CD4-positive, alpha-beta memory T cell (primary cell): ENCODE data around the gene ALG5. TPM values are rescaled to one million over a fixed set of nuclear protein-coding genes. Genes with fewer than 3 reads are reported as not detected.
A peak's percentile ranks its signal among the peaks of the same experiment; 100 is the strongest.

ENCODE experiments used
- CTCF ChIA-PET: fragments of 350-600 bp; sonication (Branson Sonifier 250); formaldehyde crosslinking; loops from one replicate; lab custom pipeline; 2021; ENCODE audit warnings: inconsistent platforms; ENCODE audit not compliant: partially characterized antibody; lab: Charles Lee
- POLR2A ChIA-PET: fragments of 350-600 bp; sonication (Branson Sonifier 250); formaldehyde crosslinking; loops from one replicate; lab custom pipeline; 2021; ENCODE audit not compliant: partially characterized antibody; lab: Charles Lee
- DNase-seq, 5 donors: peaks; one replicate each; pipeline versions ENCODE4 v3.0.0 to v3.0.0-alpha.2; 2020 to 2022; ENCODE audit warnings: mixed read lengths in 1 of 5
- H3K27ac ChIP-seq: one replicate; pipeline ENCODE4 v1.7.0; 2013; ENCODE audit warnings: low read depth, low read length
- H3K27me3 ChIP-seq: 2 replicates; pipeline ENCODE4 v1.7.0; 2013; ENCODE audit warnings: mild to moderate bottlenecking, low read length, moderate library complexity; ENCODE audit not compliant: insufficient read depth
- H3K36me3 ChIP-seq: 2 replicates; pipeline ENCODE4 v1.7.0; 2013; ENCODE audit warnings: mild to moderate bottlenecking, low read length, moderate library complexity; ENCODE audit not compliant: insufficient read depth
- H3K4me1 ChIP-seq: 2 replicates; pipeline ENCODE4 v1.7.0; 2013; ENCODE audit warnings: mild to moderate bottlenecking, low read length, moderate library complexity; ENCODE audit not compliant: insufficient read depth
- H3K4me3 ChIP-seq, 2 donors: one replicate each; pipeline ENCODE4 v1.7.0; 2013; ENCODE audit warnings: low read length in 2 of 2, mild to moderate bottlenecking in 1 of 2
- H3K9me3 ChIP-seq, 2 donors: one replicate each; pipeline ENCODE4 v1.7.0; 2013; ENCODE audit warnings: low read length in 2 of 2, control low read depth in 1 of 2; ENCODE audit not compliant: control insufficient read depth in 1 of 2
- H3K27ac Mint-ChIP-seq, 7 donors: one replicate each; pipeline ENCODE4 v1.8.0; 2020 to 2021; ENCODE audit warnings: mixed read lengths in 7 of 7, mild to moderate bottlenecking in 6 of 7, inconsistent platforms in 3 of 7, moderate library complexity in 3 of 7
- H3K27me3 Mint-ChIP-seq, 2 donors: one replicate each; pipeline ENCODE4 v1.8.0; 2020 to 2021; ENCODE audit warnings: mixed read lengths in 2 of 2
- H3K36me3 Mint-ChIP-seq, 2 donors: one replicate each; pipeline ENCODE4 v1.8.0; 2020 to 2021; ENCODE audit warnings: mixed read lengths in 2 of 2, inconsistent platforms in 1 of 2, mild to moderate bottlenecking in 1 of 2
- H3K4me1 Mint-ChIP-seq, 4 donors: one replicate each; pipeline ENCODE4 v1.8.0; 2020 to 2021; ENCODE audit warnings: mixed read lengths in 4 of 4, mild to moderate bottlenecking in 1 of 4
- H3K4me3 Mint-ChIP-seq, 8 donors: one replicate each; pipeline ENCODE4 v1.8.0; 2020 to 2021; ENCODE audit warnings: mixed read lengths in 8 of 8, mild to moderate bottlenecking in 7 of 8, moderate library complexity in 6 of 8, inconsistent platforms in 3 of 8
- H3K9me3 Mint-ChIP-seq, 8 donors: one replicate each; pipeline ENCODE4 v1.8.0; 2020 to 2021; ENCODE audit warnings: mixed read lengths in 8 of 8, mild to moderate bottlenecking in 5 of 8, inconsistent platforms in 3 of 8, moderate library complexity in 1 of 8
- intact Hi-C: fragments of 100-400 bp; cut with micrococcal nuclease; formaldehyde crosslinking; loops from one replicate; pipeline ENCODE4 v1.15.1; 2023
- polyA plus RNA-seq, 2 donors: library from polyadenylated mRNA; unstranded; fragments of 300-500 nt; fragmentation: Illumina TruSeq; gene quantifications; one replicate each; pipeline ENCODE4 v1.2.3, GENCODE V29; 2021
- total RNA-seq, 2 experiments: library from RNA; stranded (reverse); gene quantifications; one replicate each; pipeline ENCODE4 v1.2.3, GENCODE V29; 2021

The ALG5 gene
- 10 to 100 TPM; 23.3 to 25.5 TPM for total RNA-seq
- polyA plus RNA-seq: 100 to 1,000 TPM in 1 of 2 donors, 10 to 100 TPM in 1; 74.4 to 116 TPM

DNA sequence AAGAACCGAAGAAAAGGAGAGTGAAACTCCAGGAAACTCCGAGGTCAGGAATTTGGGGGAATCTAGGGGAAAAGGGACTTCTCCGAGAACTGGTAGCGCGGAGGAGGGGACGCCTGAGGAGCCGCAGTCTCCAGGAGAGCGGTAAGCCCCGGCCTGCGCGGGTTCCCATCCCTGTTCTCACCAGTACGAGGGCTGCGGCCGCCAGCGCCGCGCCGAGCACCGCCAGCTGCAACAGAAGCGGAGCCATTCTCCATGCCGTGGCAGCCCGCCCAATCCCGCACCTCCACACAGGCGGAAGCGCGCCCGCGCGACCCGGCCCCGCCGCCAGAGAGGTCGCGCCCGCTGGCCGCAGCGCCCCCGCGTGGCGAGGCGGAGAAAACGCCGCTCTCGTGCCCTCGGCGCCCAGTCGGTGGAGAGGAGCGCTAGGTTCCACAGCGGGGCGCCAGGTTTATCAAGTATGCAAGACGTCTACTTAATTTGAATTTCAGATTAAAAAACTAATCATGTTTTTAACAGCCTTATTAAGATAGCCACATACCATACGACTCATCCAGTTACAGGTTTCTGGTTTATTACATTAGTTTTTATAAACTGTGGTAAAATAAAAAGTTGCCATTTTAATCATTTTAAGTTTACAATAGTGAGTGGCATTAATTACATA is at the start of gene ALG5:
TSS of gene ALG5 (minus strand) at position 287 of the 661 bp plus-strand sequence. CDS start at position 247, 40 bp downstream.
- H3K4me1 Mint-ChIP-seq: peaks cover 27 to 64% (median 38%) of the 10 kb centered on the region in 4 donors
- peaks cover 0 to 13% (median 0%) of the 10 kb centered on the region in 8 donors for H3K9me3 Mint-ChIP-seq
- H3K27me3 Mint-ChIP-seq: no peaks in the 10 kb centered on the region
- Histone ChIP-seq H3K9me3 (no peaks in the 10 kb centered on the region), H3K27ac (peak within 1 kb of the TSS; percentile 92), H3K4me3 (peak within 1 kb of the TSS; percentile 90 to 91), H3K4me1 (peaks cover 32% of the 10 kb centered on the region), H3K27me3 (no peaks in the 10 kb centered on the region), H3K36me3 (peaks cover 24% of the 10 kb centered on the region)
- POLR2A ChIA-PET: interaction anchor here (0.8 to 4.0 kb wide), 10 partner anchors 9 to 1350 kb away, joined by 3 to 49 read pairs (median 10); partner anchors contain the start of genes SUPT20H and UFM1
- H3K4me3 Mint-ChIP-seq: peak within 1 kb of the TSS; percentile 98 to 100 (median 100)
- DNase-seq: peak; percentile 93 to 97 (median 95)
- intact Hi-C loops: loop anchor here (1.0 kb wide), 1 partner anchor 653 kb away; the partner anchor contains the start of gene SPART
- CTCF ChIA-PET: interaction anchor here (0.6 to 2.6 kb wide), 9 partner anchors 10 to 653 kb away, joined by 3 to 10 read pairs (median 4); partner anchors contain the start of genes SPART and SUPT20H
- H3K36me3 Mint-ChIP-seq: peaks cover 15 to 61% of the 10 kb centered on the region in 2 donors
- H3K27ac Mint-ChIP-seq: peak within 1 kb of the TSS; percentile 99 to 100 (median 100)

DNA sequence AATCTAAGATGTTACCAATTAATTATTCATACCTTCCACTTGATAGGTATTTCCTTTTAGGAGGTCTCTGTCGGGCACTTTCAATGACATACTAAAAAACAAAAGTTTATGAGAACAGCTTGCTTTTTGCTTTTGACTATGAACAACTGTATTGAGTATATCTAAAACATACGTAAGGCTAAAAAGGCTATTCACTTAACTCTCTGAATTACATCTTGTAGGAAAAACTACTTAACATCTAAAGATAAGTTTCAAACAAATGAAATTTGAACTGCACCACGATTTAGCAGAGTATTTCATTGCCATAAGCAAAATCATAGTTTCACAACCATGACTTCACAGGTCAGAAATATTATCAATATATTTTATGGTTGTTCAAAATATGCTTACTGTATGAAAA is 48.7 kb upstream of the ALG5 start:
- intact Hi-C loops: no loop called here
- Mint-ChIP-seq H3K9me3 (peaks cover 0 to 3% (median 0%) of the 10 kb centered on the region in 8 donors), H3K4me3 (no peak overlapping the region), H3K27me3 (no peaks in the 10 kb centered on the region), H3K4me1 (peaks cover 19 to 24% (median 21%) of the 10 kb centered on the region in 4 donors), H3K27ac (no peak overlapping the region), H3K36me3 (peaks cover 32 to 52% of the 10 kb centered on the region in 2 donors)
- POLR2A ChIA-PET: interaction anchor here (0.6 to 1.3 kb wide), 2 partner anchors 11 to 26 kb away, joined by 3 to 5 read pairs; no protein-coding TSS in a partner anchor
- CTCF ChIA-PET: no interaction called here
- Histone ChIP-seq H3K36me3 (peaks cover 29% of the 10 kb centered on the region), H3K4me1 (peaks cover 17% of the 10 kb centered on the region), H3K27ac (no peak overlapping the region), H3K4me3 (no peak overlapping the region), H3K27me3 (no peaks in the 10 kb centered on the region), H3K9me3 (no peaks in the 10 kb centered on the region)
- no peak for DNase-seq

DNA sequence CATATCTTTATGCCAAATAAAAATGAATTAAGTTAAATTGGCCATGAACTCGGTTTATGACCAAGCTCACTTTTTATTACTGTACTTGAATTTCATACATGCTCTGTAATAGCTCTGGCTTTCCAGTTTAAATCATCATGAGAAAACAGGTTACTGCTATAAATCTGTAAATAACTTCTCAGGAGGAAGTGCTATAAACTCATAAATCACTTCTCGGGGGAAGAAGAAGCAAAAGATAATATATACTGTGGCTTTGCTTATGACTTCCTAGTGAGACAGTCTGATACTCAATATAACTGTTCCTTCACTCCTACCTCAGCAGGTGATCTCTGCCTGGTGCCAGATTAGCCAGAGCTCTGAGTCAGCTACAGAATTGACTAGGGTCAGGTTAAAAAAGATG is 47.9 kb upstream of the ALG5 start:
- Histone ChIP-seq H3K4me3 (no peak overlapping the region), H3K36me3 (peaks cover 37% of the 10 kb centered on the region), H3K27me3 (no peaks in the 10 kb centered on the region), H3K27ac (no peak overlapping the region), H3K9me3 (no peaks in the 10 kb centered on the region), H3K4me1 (peaks cover 14% of the 10 kb centered on the region)
- ChIA-PET POLR2A (interaction anchor here (0.6 to 1.4 kb wide), 3 partner anchors 12 to 47 kb away, joined by 3 to 6 read pairs (median 5); partner anchors contain the start of genes ALG5 and EXOSC8), CTCF (no interaction called here)
- DNase-seq: no peak
- intact Hi-C loops: no loop called here
- peaks cover 10 to 17% (median 13%) of the 10 kb centered on the region in 4 donors for H3K4me1 Mint-ChIP-seq
- H3K36me3 Mint-ChIP-seq: peaks cover 35 to 52% of the 10 kb centered on the region in 2 donors
- H3K27me3 Mint-ChIP-seq: no peaks in the 10 kb centered on the region
- no peaks in the 10 kb centered on the region for H3K9me3 Mint-ChIP-seq
- H3K4me3 Mint-ChIP-seq: no peak overlapping the region
- H3K27ac Mint-ChIP-seq: peak overlapping the region in 4 of 7 donors; percentile 3 to 52 (median 50)

GRCh38 chr13:37046062-37046461 is 46.9 kb upstream of the ALG5 start:
- Mint-ChIP-seq H3K4me3 (no peak overlapping the region), H3K27ac (no peak overlapping the region), H3K27me3 (no peaks in the 10 kb centered on the region), H3K36me3 (peaks cover 36 to 53% of the 10 kb centered on the region in 2 donors), H3K9me3 (no peaks in the 10 kb centered on the region), H3K4me1 (peaks cover under 1 to 11% (median 8%) of the 10 kb centered on the region in 4 donors)
- H3K27ac ChIP-seq: no peak overlapping the region
- intact Hi-C loops: no loop called here
- H3K4me1 ChIP-seq: peaks cover 6% of the 10 kb centered on the region
- ChIA-PET CTCF (no interaction called here), POLR2A (interaction anchor here (1.4 kb wide), 1 partner anchor 46 kb away, joined by 6 read pairs; the partner anchor contains the start of genes ALG5 and EXOSC8)
- H3K27me3 ChIP-seq: no peaks in the 10 kb centered on the region
- H3K9me3 ChIP-seq: no peaks in the 10 kb centered on the region
- peaks cover 45% of the 10 kb centered on the region for H3K36me3 ChIP-seq
- DNase-seq: no peak
- no peak overlapping the region for H3K4me3 ChIP-seq

DNA sequence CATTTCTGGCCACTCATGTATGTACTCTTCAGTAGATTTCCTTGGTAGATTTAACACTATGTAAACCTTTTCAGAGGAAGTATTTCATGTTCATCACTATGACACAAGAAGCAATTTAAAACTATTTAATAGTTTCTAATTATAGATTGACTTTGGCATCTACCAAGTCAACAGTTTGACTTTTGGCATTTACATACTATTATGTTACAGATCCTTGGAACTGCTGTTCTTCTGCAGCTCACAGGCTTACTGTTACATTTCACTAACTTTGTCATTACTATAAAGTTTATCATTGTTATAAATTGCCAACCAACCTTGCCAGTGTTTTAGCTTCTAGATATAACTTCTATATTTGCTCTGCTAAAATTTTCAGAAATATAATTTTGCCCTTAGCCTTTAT is 41.6 kb upstream of the ALG5 start:
- POLR2A ChIA-PET: interaction anchor here (0.7 kb wide), 1 partner anchor 9 kb away, joined by 3 read pairs; no protein-coding TSS in a partner anchor
- no peaks in the 10 kb centered on the region for H3K27me3 Mint-ChIP-seq
- H3K36me3 ChIP-seq: peaks cover 60% of the 10 kb centered on the region

DNA sequence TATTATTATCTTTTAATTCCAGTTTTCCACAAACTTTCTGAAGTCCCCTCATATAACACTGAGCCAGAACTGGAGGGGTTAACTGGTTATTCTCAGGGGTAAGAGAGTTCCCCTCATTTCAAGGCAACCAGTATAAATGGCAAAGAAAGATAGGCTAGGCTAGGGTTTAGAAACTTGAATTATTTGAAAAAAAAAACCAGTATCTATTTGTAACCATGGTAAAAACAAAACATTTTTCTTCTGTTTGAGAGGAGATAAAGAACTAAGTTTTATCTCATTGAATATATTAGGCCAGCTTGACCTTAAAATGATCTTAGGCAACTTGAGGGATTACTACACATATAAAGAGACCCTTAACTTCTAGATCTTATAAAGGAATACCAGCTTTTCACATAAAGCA is 40.8 kb upstream of the ALG5 start:
- Mint-ChIP-seq H3K4me3 (no peak overlapping the region), H3K27ac (no peak overlapping the region), H3K27me3 (no peaks in the 10 kb centered on the region), H3K36me3 (peaks cover 45 to 82% of the 10 kb centered on the region in 2 donors), H3K4me1 (peaks cover 0 to 5% (median 4%) of the 10 kb centered on the region in 4 donors), H3K9me3 (no peaks in the 10 kb centered on the region)
- DNase-seq: no peak
- intact Hi-C loops: no loop called here
- H3K9me3 ChIP-seq: no peaks in the 10 kb centered on the region
- H3K4me3 ChIP-seq: no peak overlapping the region
- ChIA-PET POLR2A (no interaction called here), CTCF (interaction anchor here (1.4 kb wide), 1 partner anchor 16 kb away, joined by 3 read pairs; no protein-coding TSS in a partner anchor)
- H3K36me3 ChIP-seq: peaks cover 57% of the 10 kb centered on the region
- H3K4me1 ChIP-seq: no peaks in the 10 kb centered on the region
- no peaks in the 10 kb centered on the region for H3K27me3 ChIP-seq
- no peak overlapping the region for H3K27ac ChIP-seq

More for the DNA sequence above, 41.6 kb upstream of the ALG5 start:
- intact Hi-C loops: no loop called here
- H3K9me3 ChIP-seq: no peaks in the 10 kb centered on the region
- no peak overlapping the region for H3K4me3 ChIP-seq
- H3K27ac ChIP-seq: no peak overlapping the region
- H3K4me3 Mint-ChIP-seq: no peak overlapping the region
- CTCF ChIA-PET: no interaction called here
- no peaks in the 10 kb centered on the region for H3K9me3 Mint-ChIP-seq
- no peak overlapping the region for H3K27ac Mint-ChIP-seq
- H3K27me3 ChIP-seq: no peaks in the 10 kb centered on the region
- peaks cover 0 to 5% (median 4%) of the 10 kb centered on the region in 4 donors for H3K4me1 Mint-ChIP-seq
- DNase-seq: no peak
- H3K4me1 ChIP-seq: no peaks in the 10 kb centered on the region
- H3K36me3 Mint-ChIP-seq: peaks cover 40 to 76% of the 10 kb centered on the region in 2 donors

GRCh38 chr13:37037241-37037640 is 38.1 kb upstream of the ALG5 start:
- Mint-ChIP-seq H3K36me3 (peaks cover 42 to 86% of the 10 kb centered on the region in 2 donors), H3K27ac (no peak overlapping the region), H3K9me3 (no peaks in the 10 kb centered on the region), H3K4me1 (peaks cover 0 to 5% (median 3%) of the 10 kb centered on the region in 4 donors), H3K27me3 (no peaks in the 10 kb centered on the region), H3K4me3 (no peak overlapping the region)
- peaks cover 52% of the 10 kb centered on the region for H3K36me3 ChIP-seq
- no peak overlapping the region for H3K4me3 ChIP-seq
- POLR2A ChIA-PET: no interaction called here
- intact Hi-C loops: no loop called here
- H3K27ac ChIP-seq: no peak overlapping the region
- H3K4me1 ChIP-seq: no peaks in the 10 kb centered on the region
- no peak for DNase-seq
- no peaks in the 10 kb centered on the region for H3K27me3 ChIP-seq
- no peaks in the 10 kb centered on the region for H3K9me3 ChIP-seq
- CTCF ChIA-PET: no interaction called here
